ENCODE data around the gene WHAMM. TPM values are rescaled to one million over a fixed set of nuclear protein-coding genes. Genes with fewer than 3 reads are reported as not detected.

The WHAMM gene
- total RNA-seq, 1 donor from 2014 or later: 9.4 TPM

GRCh38 chr15:82830427-82831173 is 21.2 kb downstream of the WHAMM start:
- Histone ChIP-seq H3K9me3 (ENCODE audit: insufficient read depth, low read depth, low read length) (no peaks in the 10 kb centered on the region), H3K9ac (ENCODE audit: low read length) (no peak overlapping the region), H4K20me1 (ENCODE audit: insufficient read depth, low read length) (no peaks in the 10 kb centered on the region), H3K27ac (ENCODE audit: low read depth, low read length) (no peak overlapping the region), H3K79me2 (ENCODE audit: insufficient read depth, low read length) (peaks cover 7% of the 10 kb centered on the region), H3K4me2 (ENCODE audit: low read length) (no peak overlapping the region), H3K4me3 (ENCODE audit: insufficient read depth, low read depth, low read length) (no peak overlapping the region), H3K27me3 (ENCODE audit: insufficient read depth, low read length) (no peaks in the 10 kb centered on the region), H3K36me3 (ENCODE audit: insufficient read depth, low read length) (peaks cover 51% of the 10 kb centered on the region), H3K4me1 (ENCODE audit: insufficient read depth, low read length) (peaks cover 21% of the 10 kb centered on the region), H2AFZ (ENCODE audit: low read depth, low read length) (no peak overlapping the region)
- Mint-ChIP-seq H3K9me3 (ENCODE audit: unreplicated experiment) (no peaks in the 10 kb centered on the region), H3K27me3 (ENCODE audit: low read depth, unreplicated experiment) (no peaks in the 10 kb centered on the region), H3K27ac (ENCODE audit: unreplicated experiment) (no peak overlapping the region), H3K4me1 (ENCODE audit: low read depth, unreplicated experiment) (peaks cover 24% of the 10 kb centered on the region), H3K4me3 (ENCODE audit: unreplicated experiment) (no peak overlapping the region), H3K36me3 (ENCODE audit: low read depth, unreplicated experiment) (peaks cover 21% of the 10 kb centered on the region)
- no peak for TF ChIP-seq CTCF (IDR thresholded peaks at IDR 0.05; ENCODE audit: insufficient read depth, low read depth, low read length)
- TF ChIP-seq EZH2 (IDR thresholded peaks at IDR 0.05; ENCODE audit: insufficient read depth, low read length): no peak
- DNase-seq (ENCODE audit: low read depth) (no peak), FAIRE-seq (no peak)

DNA sequence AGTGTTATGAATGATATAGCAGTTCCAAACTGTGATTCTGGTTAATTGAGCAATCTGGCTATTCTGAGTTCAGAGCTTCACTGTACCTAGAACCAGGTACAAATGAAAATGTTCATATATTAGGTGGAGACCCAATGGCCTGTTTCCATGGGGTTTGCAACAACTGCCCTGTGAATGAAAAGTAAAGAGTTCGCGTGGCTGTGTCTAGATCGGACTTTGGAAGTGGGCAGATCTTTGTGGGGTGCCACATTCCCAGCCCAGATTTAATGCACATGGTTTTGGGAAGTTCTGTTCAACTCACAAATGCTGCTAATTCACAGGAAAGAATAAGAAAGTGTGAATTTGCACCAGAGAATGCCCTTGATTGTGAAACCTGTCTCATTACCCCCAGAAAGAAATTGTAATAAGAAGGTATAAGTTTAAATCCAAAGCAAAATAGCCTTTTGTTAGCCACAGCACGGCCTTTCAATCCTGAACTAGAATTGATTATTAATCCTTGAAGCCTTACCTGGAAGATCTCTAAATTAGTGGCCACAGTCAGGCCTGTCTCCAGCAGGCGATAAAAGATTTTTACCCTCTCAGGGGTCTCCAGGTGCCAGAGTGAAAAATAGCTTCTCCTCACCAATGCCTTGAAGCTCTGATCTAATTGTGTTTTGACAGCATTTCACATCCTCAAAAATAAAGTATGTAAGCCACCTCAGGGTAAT is 22.6 kb downstream of the WHAMM start:
- Histone ChIP-seq H3K27me3 (ENCODE audit: insufficient read depth, low read length) (no peaks in the 10 kb centered on the region), H3K9me3 (ENCODE audit: insufficient read depth, low read depth, low read length) (no peaks in the 10 kb centered on the region), H3K36me3 (ENCODE audit: insufficient read depth, low read length) (peaks cover 47% of the 10 kb centered on the region), H3K4me2 (ENCODE audit: low read length) (peak overlapping the region; percentile 82), H2AFZ (ENCODE audit: low read depth, low read length) (no peak overlapping the region), H3K79me2 (ENCODE audit: insufficient read depth, low read length) (peaks cover 7% of the 10 kb centered on the region), H3K9ac (ENCODE audit: low read length) (peak overlapping the region; percentile 65), H4K20me1 (ENCODE audit: insufficient read depth, low read length) (no peaks in the 10 kb centered on the region), H3K27ac (ENCODE audit: low read depth, low read length) (peak overlapping the region; percentile 87), H3K4me3 (ENCODE audit: insufficient read depth, low read depth, low read length) (peak overlapping the region; percentile 5), H3K4me1 (ENCODE audit: insufficient read depth, low read length) (peaks cover 21% of the 10 kb centered on the region)
- DNase-seq (ENCODE audit: low read depth) (no peak), FAIRE-seq (no peak)
- H3K27me3 Mint-ChIP-seq (ENCODE audit: low read depth, unreplicated experiment): no peaks in the 10 kb centered on the region
- peak overlapping the region; percentile 66 for H3K4me3 Mint-ChIP-seq (ENCODE audit: unreplicated experiment)
- H3K36me3 Mint-ChIP-seq (ENCODE audit: low read depth, unreplicated experiment): peaks cover 18% of the 10 kb centered on the region
- no peak for TF ChIP-seq CTCF (IDR thresholded peaks at IDR 0.05; ENCODE audit: insufficient read depth, low read depth, low read length)
- TF ChIP-seq EZH2 (IDR thresholded peaks at IDR 0.05; ENCODE audit: insufficient read depth, low read length): no peak
- H3K9me3 Mint-ChIP-seq (ENCODE audit: unreplicated experiment): no peaks in the 10 kb centered on the region
- peaks cover 24% of the 10 kb centered on the region for H3K4me1 Mint-ChIP-seq (ENCODE audit: low read depth, unreplicated experiment)
- H3K27ac Mint-ChIP-seq (ENCODE audit: unreplicated experiment): peak overlapping the region; percentile 86

Data from astrocyte (in vitro differentiated cells and primary cell).